Uterus (tissue), 2 donors: ENCODE results near the gene SEC11A.

ENCODE experiments used
- CTCF ChIP-seq, 4 experiments: fragments of 200-600 bp in 2 of 4; fragments of 450-650 bp in 2 of 4; sonication (generic) in 2 of 4; IDR thresholded peaks; one replicate each; pipeline ENCODE4 v1.5.1; 2016 to 2019; ENCODE audit warnings: antibody characterized with exemption in 4 of 4, mild to moderate bottlenecking in 2 of 4, moderate library complexity in 1 of 4
- POLR2A ChIP-seq, 2 donors: fragments of 450-650 bp; IDR thresholded peaks; one replicate each; pipeline ENCODE4 v1.6.1; 2016; ENCODE audit warnings: antibody characterized with exemption in 2 of 2, mild to moderate bottlenecking in 1 of 2, moderate library complexity in 1 of 2

GRCh38 chr15:84752195-84752594 lies 36.3 kb upstream of the SEC11A start:
- TF ChIP-seq POLR2A (IDR thresholded peaks at IDR 0.05) (no peak), CTCF (IDR thresholded peaks at IDR 0.05) (no peak)
